Epithelial cell of proximal tubule (primary cell): ENCODE measurements around the gene SC5D. TPM values are rescaled to one million over a fixed set of nuclear protein-coding genes. Genes with fewer than 3 reads are reported as not detected.

Experiments used
- DNase-seq: peaks from one replicate; pipeline ENCODE4 v3.0.0-alpha.2; 2011; ENCODE audit warnings: low read depth
- H3K4me3 ChIP-seq: 2 replicates; pipeline ENCODE4 v1.5.1; 2011; ENCODE audit warnings: low read depth, mild to moderate bottlenecking, low read length
- CTCF ChIP-seq: conservative IDR thresholded peaks from 2 replicates; pipeline ENCODE4 v1.5.1; 2012; ENCODE audit warnings: low read depth, mild to moderate bottlenecking, low read length
- total RNA-seq: library from RNA; depleted of rRNA; stranded (reverse); fragments of >200 nt; gene quantifications from 2 replicates; pipeline ENCODE4 v1.2.3, GENCODE V29; 2015

SC5D gene
- total RNA-seq, 1 donor from 2014 or later = 20.8 TPM

DNA sequence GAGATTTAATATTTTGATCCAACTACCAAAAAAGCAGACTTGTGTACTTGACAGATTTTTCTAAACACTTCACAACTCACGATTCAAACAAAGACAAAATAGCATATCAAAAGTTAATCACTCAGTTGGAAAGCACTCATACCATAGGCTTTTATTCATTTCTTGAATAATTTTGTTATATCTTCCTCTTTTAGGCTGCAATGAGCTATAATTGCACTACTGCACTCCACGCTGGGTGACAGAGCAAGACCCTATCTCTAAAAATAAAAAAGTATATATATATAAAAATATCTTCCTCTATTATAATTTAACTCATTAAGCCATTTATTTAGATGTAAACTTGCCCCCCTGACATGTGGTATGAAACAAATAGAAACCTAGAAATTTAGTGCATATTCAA lies 19.9 kb downstream of the SC5D start:
- no peak for TF ChIP-seq CTCF
- no peak overlapping the region for H3K4me3 ChIP-seq
- DNase-seq = no peak

DNA sequence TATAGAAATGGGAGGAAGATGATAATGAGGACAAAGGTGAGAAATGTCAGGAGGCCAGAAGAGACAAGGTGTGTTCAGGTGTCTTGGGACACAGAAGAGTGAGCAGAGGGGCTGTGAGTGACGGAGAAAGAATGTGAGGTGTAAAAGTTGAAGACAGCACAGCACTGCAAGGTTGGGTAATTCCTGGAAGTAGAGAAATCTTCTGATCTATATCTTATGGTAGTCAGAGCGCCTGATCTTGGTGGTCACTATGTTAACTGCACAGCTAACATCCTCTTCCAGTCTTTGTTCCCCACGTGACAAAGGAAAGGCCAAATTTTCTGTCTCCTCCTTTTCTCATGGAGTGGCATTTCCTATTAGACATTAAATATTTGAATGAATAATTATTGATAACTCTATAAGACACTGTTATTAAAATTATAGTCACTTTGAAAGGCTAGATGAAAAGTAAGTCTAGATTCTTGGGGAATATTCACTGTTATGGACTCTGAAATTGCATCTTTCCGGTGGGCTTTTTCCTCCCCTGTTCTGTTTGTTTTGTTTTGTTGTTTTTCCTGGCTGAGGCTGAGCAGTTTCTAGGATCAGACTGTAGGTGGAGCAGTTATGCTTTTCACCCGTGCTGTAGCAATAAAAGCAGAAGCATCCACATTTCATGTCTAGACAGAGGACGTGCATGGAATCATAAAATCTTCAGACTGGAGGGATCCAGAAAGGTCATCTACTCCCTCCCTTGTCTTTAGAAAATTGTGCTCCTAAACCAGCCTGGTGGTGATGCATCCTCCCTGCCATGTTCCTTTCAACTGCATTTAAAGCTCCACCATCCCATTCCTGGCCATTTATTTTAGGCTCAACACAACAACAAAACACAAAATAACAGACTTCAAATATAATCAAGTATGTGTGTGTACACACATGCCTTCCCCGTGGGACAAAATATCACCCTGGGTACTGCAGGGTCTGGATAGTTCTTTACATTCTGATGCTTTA lies 26.6 kb downstream of the SC5D start:
- peak; percentile 84 for TF ChIP-seq CTCF
- H3K4me3 ChIP-seq = no peak overlapping the region
- DNase-seq = no peak

DNA sequence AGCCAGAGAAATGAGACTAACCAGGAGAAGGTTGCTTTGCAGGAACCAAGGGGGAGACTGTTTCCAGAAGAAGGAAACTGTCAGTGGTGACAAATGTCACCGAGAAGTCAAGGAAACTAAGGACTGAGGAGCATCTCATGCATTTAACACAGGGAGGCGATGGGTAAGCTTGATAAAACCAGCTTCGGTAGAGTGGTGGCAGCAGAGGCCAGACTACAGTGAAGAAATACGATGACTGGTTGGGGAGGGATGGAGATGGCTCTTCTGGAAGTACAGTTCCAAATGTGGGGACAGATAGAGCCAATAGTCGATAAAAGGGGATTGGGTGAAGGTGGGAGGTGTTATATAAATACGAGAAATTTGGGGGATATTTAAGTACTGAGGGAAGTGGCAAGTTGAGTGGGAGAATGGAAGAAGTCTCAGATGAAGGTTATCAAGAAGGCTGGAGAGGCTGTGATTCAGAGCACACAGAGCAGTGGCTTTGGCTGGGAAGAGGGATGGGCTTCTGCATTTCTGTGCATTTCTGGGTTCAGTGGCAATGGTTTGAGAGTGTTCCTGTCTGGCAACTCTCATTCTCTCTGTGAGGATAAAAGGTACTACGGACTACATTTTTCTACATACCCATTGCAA lies 29.2 kb downstream of the SC5D start:
- peak; percentile 58 for TF ChIP-seq CTCF
- H3K4me3 ChIP-seq = no peak overlapping the region
- no peak for DNase-seq

GRCh38 chr11:121323046-121323607 lies 30.6 kb downstream of the SC5D start:
- H3K4me3 ChIP-seq = no peak overlapping the region
- DNase-seq = no peak
- peak; percentile 8 for TF ChIP-seq CTCF

- no peak for DNase-seq
- TF ChIP-seq CTCF = no peak
- H3K4me3 ChIP-seq = no peak overlapping the region
These were observed 33.7 kb downstream of the SC5D start for GRCh38 chr11:121326230-121326629.

DNA sequence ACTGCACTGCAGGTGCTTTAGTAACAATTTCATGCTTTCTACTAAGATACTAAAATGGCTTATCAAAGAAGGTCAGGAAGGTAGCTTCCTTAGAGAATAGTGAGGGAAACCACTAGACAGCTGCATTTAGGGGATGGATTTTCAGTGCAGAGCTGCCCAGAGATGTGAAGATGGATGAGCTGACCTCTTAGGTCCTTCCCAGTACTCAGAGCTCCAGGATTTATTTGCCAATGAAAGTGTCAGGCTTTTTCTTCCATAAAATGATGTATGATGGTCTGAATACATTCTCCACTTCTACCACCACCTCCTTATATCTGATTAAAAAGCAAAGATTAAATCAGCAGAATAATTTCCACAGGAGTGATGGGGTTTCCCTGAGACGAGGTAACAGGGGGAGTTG lies 35.0 kb downstream of the SC5D start:
- no peak for TF ChIP-seq CTCF
- no peak overlapping the region for H3K4me3 ChIP-seq
- DNase-seq = no peak
